Sigmoid colon (tissue), 4 donors: ENCODE results near the gene CSK.

Experiments
- CTCF ChIP-seq, 4 experiments: fragments of 450-650 bp in 3 of 4; fragments of 200-600 bp in 1 of 4; IDR thresholded peaks; one replicate each; pipeline ENCODE4 v1.5.1; 2016 to 2019; ENCODE audit warnings: antibody characterized with exemption in 4 of 4, mild to moderate bottlenecking in 3 of 4, moderate library complexity in 2 of 4
- EP300 ChIP-seq, 4 donors: sonication (generic); formaldehyde crosslinking; IDR thresholded peaks; one replicate each; pipeline ENCODE4 v1.6.1; 2017; ENCODE audit warnings: antibody characterized with exemption in 4 of 4
- POLR2A ChIP-seq, 2 donors: fragments of 450-650 bp; IDR thresholded peaks; one replicate each; pipeline ENCODE4 v1.6.1; 2016; ENCODE audit warnings: antibody characterized with exemption in 2 of 2, mild to moderate bottlenecking in 2 of 2, moderate library complexity in 2 of 2

GRCh38 chr15:74790080-74790916, 8.4 kb downstream of the CSK start:
- TF ChIP-seq CTCF (IDR thresholded peaks at IDR 0.05), result no peak
- no peak for TF ChIP-seq POLR2A (IDR thresholded peaks at IDR 0.05)
- no peak for TF ChIP-seq EP300 (IDR thresholded peaks at IDR 0.05)
